CD4-positive, CD25-positive, alpha-beta regulatory T cell (primary cell): ENCODE measurements around the gene SETD4. TPM values are rescaled to one million over a fixed set of nuclear protein-coding genes. Genes with fewer than 3 reads are reported as not detected.

ENCODE experiments used
- ATAC-seq, 2 donors: fragments of 150-1000 bp; cut with Tn5 transposase; one replicate each; pipeline ENCODE4 v1.10.0; 2021; ENCODE audit warnings: low read depth in 2 of 2, moderate number of reproducible peaks in 2 of 2, moderate library complexity in 1 of 2
- DNase-seq, 3 donors: peaks; one replicate each; pipeline versions ENCODE4 v3.0.0 to v3.0.0-alpha.2; 2012 to 2022; ENCODE audit warnings: mixed read lengths in 1 of 3
- H3K27ac ChIP-seq: one replicate; pipeline ENCODE4 v1.7.0; 2013; ENCODE audit warnings: mild to moderate bottlenecking, low read length; ENCODE audit not compliant: insufficient read depth, poor library complexity, severe bottlenecking
- H3K27me3 ChIP-seq: one replicate; pipeline ENCODE4 v1.7.0; 2013; ENCODE audit warnings: low read length; ENCODE audit not compliant: control insufficient read depth, insufficient read depth
- H3K36me3 ChIP-seq: one replicate; pipeline ENCODE4 v1.7.0; 2013; ENCODE audit warnings: mild to moderate bottlenecking, low read length, moderate library complexity; ENCODE audit not compliant: control insufficient read depth, insufficient read depth
- H3K4me1 ChIP-seq: 2 replicates; pipeline ENCODE4 v1.7.0; 2013; ENCODE audit warnings: mild to moderate bottlenecking, low read length; ENCODE audit not compliant: insufficient read depth, control insufficient read depth, poor library complexity, severe bottlenecking
- H3K4me3 ChIP-seq: one replicate; pipeline ENCODE4 v1.7.0; 2013; ENCODE audit warnings: low read depth, mild to moderate bottlenecking, low read length, moderate library complexity
- H3K9me3 ChIP-seq, 2 experiments: 1 replicate in 1 of 2; 2 replicates in 1 of 2; pipeline ENCODE4 v1.7.0; 2013; ENCODE audit warnings: low read length in 2 of 2, mild to moderate bottlenecking in 1 of 2, moderate library complexity in 1 of 2; ENCODE audit not compliant: control insufficient read depth in 2 of 2
- H3K27ac Mint-ChIP-seq, 3 donors: one replicate each; pipeline ENCODE4 v1.8.0; 2020 to 2022; ENCODE audit warnings: mild to moderate bottlenecking in 3 of 3, mixed read lengths in 3 of 3, moderate library complexity in 2 of 3
- H3K27me3 Mint-ChIP-seq: one replicate; pipeline ENCODE4 v1.8.0; 2022; ENCODE audit warnings: mild to moderate bottlenecking, mixed read lengths
- H3K36me3 Mint-ChIP-seq: one replicate; pipeline ENCODE4 v1.8.0; 2020; ENCODE audit warnings: mixed read lengths
- H3K4me1 Mint-ChIP-seq, 4 donors: one replicate each; pipeline ENCODE4 v1.8.0; 2020 to 2022; ENCODE audit warnings: mixed read lengths in 4 of 4, mild to moderate bottlenecking in 1 of 4
- H3K4me3 Mint-ChIP-seq, 4 donors: one replicate each; pipeline ENCODE4 v1.8.0; 2020 to 2022; ENCODE audit warnings: mild to moderate bottlenecking in 4 of 4, mixed read lengths in 4 of 4, moderate library complexity in 3 of 4
- H3K9me3 Mint-ChIP-seq, 7 donors: one replicate each; pipeline ENCODE4 v1.8.0; 2020 to 2022; ENCODE audit warnings: mixed read lengths in 7 of 7, mild to moderate bottlenecking in 3 of 7, moderate library complexity in 2 of 7
- polyA plus RNA-seq, 4 donors: library from polyadenylated mRNA; unstranded; fragments of 300-500 nt; fragmentation: Illumina TruSeq; gene quantifications; one replicate each; pipeline ENCODE4 v1.2.3, GENCODE V29; 2021
- total RNA-seq: library from RNA; stranded (reverse); gene quantifications from one replicate; pipeline ENCODE4 v1.2.3, GENCODE V29; 2022

Gene SETD4
- total and polyA plus RNA-seq, 5 donors from 2014 or later: 9.2 to 15.0 (median 10.6) TPM

- no peaks in the 10 kb centered on the region for H3K27me3 Mint-ChIP-seq
- peaks cover 65% of the 10 kb centered on the region for H3K36me3 ChIP-seq
- DNase-seq (no peak), ATAC-seq (no peak)
- no peaks in the 10 kb centered on the region for H3K9me3 Mint-ChIP-seq
- H3K27ac ChIP-seq: no peak overlapping the region
- no peak overlapping the region for H3K4me3 ChIP-seq
- H3K9me3 ChIP-seq: no peaks in the 10 kb centered on the region
- no peak overlapping the region for H3K4me3 Mint-ChIP-seq
- no peaks in the 10 kb centered on the region for H3K27me3 ChIP-seq
- H3K27ac Mint-ChIP-seq: peak overlapping the region in 1 of 3 donors; percentile 56
- peaks cover 57% of the 10 kb centered on the region for H3K36me3 Mint-ChIP-seq
- no peaks in the 10 kb centered on the region for H3K4me1 ChIP-seq
- peaks cover 0 to 5% (median under 1%) of the 10 kb centered on the region in 4 donors for H3K4me1 Mint-ChIP-seq
Measured at GRCh38 chr21:36039861-36040260, 20.5 kb downstream of the SETD4 start.

DNA sequence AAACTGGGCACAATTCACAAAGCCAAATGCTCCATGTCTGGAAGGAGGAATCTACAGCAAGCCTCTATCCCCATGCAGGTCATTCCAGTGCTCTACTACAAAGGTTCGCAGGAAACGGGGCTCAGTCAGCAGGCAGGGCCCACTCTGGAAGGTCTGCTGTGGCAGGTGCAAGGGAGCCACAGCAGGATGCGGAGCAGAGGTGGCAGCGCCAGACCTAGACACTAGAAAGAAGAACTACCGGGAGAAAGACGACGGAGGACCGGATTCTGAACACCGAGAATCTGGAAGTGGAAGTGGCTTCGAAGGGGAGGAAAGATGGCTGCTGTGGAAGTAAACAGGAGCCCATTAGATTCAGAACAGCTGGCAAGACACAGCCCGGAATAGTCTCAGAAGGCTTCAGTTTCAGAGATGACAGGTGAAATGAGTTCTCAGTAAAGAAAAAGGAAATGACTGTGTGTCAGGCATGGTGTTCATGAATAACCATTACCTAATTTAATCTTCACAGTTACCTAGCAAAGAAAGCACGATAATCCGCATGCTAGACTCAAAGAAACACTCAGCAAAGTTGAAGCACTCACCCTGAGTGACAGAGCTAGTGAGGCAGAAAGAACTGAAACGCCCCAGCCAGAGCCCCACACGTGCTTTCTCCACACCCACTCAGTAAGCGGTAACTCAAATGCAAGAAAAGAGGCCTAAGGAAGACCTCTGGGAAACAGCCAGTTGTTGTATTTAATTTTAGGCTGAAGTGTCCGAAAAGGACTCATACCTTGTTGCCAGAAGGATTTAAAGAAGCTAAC is 21.4 kb downstream of the SETD4 start:
- Histone ChIP-seq H3K36me3 (peaks cover 61% of the 10 kb centered on the region), H3K4me1 (no peaks in the 10 kb centered on the region), H3K4me3 (no peak overlapping the region), H3K27ac (no peak overlapping the region), H3K9me3 (no peaks in the 10 kb centered on the region), H3K27me3 (no peaks in the 10 kb centered on the region)
- Mint-ChIP-seq H3K4me1 (peaks cover 0 to 5% (median 0%) of the 10 kb centered on the region in 4 donors), H3K27ac (peak overlapping the region in 2 of 3 donors; percentile 20 to 61), H3K36me3 (peaks cover 54% of the 10 kb centered on the region), H3K27me3 (no peaks in the 10 kb centered on the region), H3K4me3 (no peak overlapping the region), H3K9me3 (no peaks in the 10 kb centered on the region)
- no peak for ATAC-seq
- DNase-seq: peak in 1 of 3 donors; percentile 16

DNA sequence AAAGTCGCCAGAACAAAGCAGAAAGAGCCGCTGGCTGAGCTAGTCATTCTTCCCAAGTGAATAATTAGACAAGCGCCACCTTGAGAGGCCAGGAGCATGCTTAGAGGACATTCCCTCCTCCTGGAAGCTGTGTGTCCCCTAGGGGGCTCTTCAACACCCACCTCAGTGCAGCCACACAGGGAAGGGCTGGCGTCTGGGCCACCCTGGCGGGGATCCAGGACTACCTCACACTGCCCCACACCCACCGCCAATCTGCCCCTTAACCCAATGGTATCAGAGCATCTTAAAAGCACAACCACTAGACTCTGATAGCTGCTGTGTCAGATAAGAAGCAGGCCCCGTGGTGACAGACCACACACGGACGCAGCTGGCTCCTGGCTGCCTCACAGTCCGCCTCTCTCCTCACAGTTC is 24.9 kb downstream of the SETD4 start:
- Mint-ChIP-seq H3K27me3 (no peaks in the 10 kb centered on the region), H3K4me1 (peaks cover 0 to 5% (median 0%) of the 10 kb centered on the region in 4 donors), H3K4me3 (no peak overlapping the region), H3K36me3 (peaks cover 41% of the 10 kb centered on the region), H3K9me3 (no peaks in the 10 kb centered on the region), H3K27ac (peak overlapping the region in 1 of 3 donors; percentile 36)
- Histone ChIP-seq H3K9me3 (no peaks in the 10 kb centered on the region), H3K27ac (no peak overlapping the region), H3K4me3 (no peak overlapping the region), H3K27me3 (no peaks in the 10 kb centered on the region), H3K4me1 (no peaks in the 10 kb centered on the region), H3K36me3 (peaks cover 39% of the 10 kb centered on the region)
- ATAC-seq: no peak
- no peak for DNase-seq

GRCh38 chr21:36034211-36034913 is 26.0 kb downstream of the SETD4 start:
- H3K4me3 Mint-ChIP-seq: no peak overlapping the region
- H3K36me3 Mint-ChIP-seq: peaks cover 38% of the 10 kb centered on the region
- no peaks in the 10 kb centered on the region for H3K27me3 ChIP-seq
- peaks cover 34% of the 10 kb centered on the region for H3K36me3 ChIP-seq
- H3K4me1 ChIP-seq: no peaks in the 10 kb centered on the region
- DNase-seq (no peak), ATAC-seq (no peak)
- H3K4me3 ChIP-seq: no peak overlapping the region
- H3K9me3 ChIP-seq: no peaks in the 10 kb centered on the region
- no peak overlapping the region for H3K27ac Mint-ChIP-seq
- H3K4me1 Mint-ChIP-seq: peaks cover 0 to 5% (median 0%) of the 10 kb centered on the region in 4 donors
- H3K9me3 Mint-ChIP-seq: no peaks in the 10 kb centered on the region
- no peaks in the 10 kb centered on the region for H3K27me3 Mint-ChIP-seq
- no peak overlapping the region for H3K27ac ChIP-seq

- Mint-ChIP-seq H3K36me3 (peaks cover 23% of the 10 kb centered on the region), H3K27ac (no peak overlapping the region), H3K27me3 (no peaks in the 10 kb centered on the region), H3K9me3 (no peaks in the 10 kb centered on the region), H3K4me1 (peaks cover 0 to 6% (median 4%) of the 10 kb centered on the region in 4 donors), H3K4me3 (no peak overlapping the region)
- Histone ChIP-seq H3K9me3 (no peaks in the 10 kb centered on the region), H3K4me1 (peaks cover 4% of the 10 kb centered on the region), H3K36me3 (peaks cover 22% of the 10 kb centered on the region), H3K4me3 (no peak overlapping the region), H3K27ac (no peak overlapping the region), H3K27me3 (no peaks in the 10 kb centered on the region)
- DNase-seq: no peak
- ATAC-seq: no peak
Measured at GRCh38 chr21:36032647-36033406, 27.5 kb downstream of the SETD4 start.

DNA sequence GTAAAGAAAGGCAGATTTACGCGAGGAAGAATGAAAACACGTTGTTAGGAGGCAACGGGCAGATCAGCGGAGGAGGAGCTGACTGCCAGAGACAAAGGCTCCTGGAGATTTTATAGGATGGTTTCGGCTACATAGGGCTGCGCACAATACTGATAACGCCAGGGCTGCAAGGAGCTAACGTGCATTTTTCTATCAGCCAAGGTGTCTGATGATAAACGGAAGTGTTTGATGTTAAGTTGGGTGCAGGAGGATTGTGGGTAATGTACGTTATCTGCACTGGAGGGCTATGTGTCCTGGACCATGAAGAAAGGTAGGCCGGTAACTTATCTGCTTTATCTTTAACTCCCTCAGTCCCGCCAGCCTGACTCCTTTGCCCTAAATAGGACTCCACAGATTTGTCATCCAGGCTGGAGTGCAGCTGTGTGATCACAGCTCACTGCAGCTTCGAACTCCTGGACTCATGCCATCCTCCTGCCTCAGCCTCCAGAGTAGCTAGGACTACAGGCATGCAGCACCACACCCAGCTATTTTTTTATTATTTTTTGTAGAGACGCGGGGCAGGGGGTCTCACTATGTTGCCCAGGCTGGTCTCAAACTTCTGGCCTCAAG is 29.6 kb downstream of the SETD4 start:
- DNase-seq (no peak), ATAC-seq (no peak)
- no peak overlapping the region for H3K4me3 ChIP-seq
- Mint-ChIP-seq H3K27ac (peak overlapping the region in 1 of 3 donors; percentile 79), H3K36me3 (peaks cover 12% of the 10 kb centered on the region), H3K4me3 (no peak overlapping the region), H3K4me1 (peaks cover 0 to 6% (median 2%) of the 10 kb centered on the region in 4 donors), H3K27me3 (no peaks in the 10 kb centered on the region), H3K9me3 (no peaks in the 10 kb centered on the region)
- H3K4me1 ChIP-seq: peaks cover 4% of the 10 kb centered on the region
- H3K27ac ChIP-seq: no peak overlapping the region
- H3K27me3 ChIP-seq: no peaks in the 10 kb centered on the region
- H3K36me3 ChIP-seq: peaks cover 14% of the 10 kb centered on the region
- no peaks in the 10 kb centered on the region for H3K9me3 ChIP-seq

DNA sequence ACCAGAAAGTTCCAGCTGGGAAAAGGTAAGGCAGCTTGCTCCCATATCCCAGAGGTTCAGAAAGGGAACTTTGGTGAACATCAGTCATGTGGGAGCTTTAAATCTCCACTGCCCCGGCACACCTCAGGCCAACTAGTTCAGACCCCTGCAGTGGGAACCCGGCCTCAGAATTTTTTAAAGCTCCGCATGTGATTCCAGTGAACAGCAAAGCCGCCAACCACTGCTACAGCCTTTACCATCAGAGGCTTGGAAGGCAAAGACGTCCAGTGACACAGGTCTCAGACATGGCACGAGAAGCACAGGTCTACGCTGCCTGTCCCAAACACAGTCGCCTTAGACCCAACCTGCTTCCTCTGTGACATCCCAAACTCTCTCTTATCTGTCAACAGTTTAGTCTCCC is 31.0 kb downstream of the SETD4 start:
- Mint-ChIP-seq H3K36me3 (peaks cover 5% of the 10 kb centered on the region), H3K4me1 (peaks cover 0 to 6% (median 2%) of the 10 kb centered on the region in 4 donors), H3K4me3 (no peak overlapping the region), H3K9me3 (no peaks in the 10 kb centered on the region), H3K27ac (no peak overlapping the region), H3K27me3 (no peaks in the 10 kb centered on the region)
- Histone ChIP-seq H3K27me3 (no peaks in the 10 kb centered on the region), H3K27ac (no peak overlapping the region), H3K9me3 (no peaks in the 10 kb centered on the region), H3K4me3 (no peak overlapping the region), H3K36me3 (peaks cover 2% of the 10 kb centered on the region), H3K4me1 (peaks cover 4% of the 10 kb centered on the region)
- ATAC-seq (no peak), DNase-seq (no peak)
